Sciatic nerve (tissue), 2 donors: ENCODE results near the gene BMAL1. TPM values are rescaled to one million over a fixed set of nuclear protein-coding genes. Genes with fewer than 3 reads are reported as not detected.

Source experiments
- ATAC-seq: fragments of 200-7000 bp; cut with Tn5 transposase; one replicate; pipeline ENCODE4 v1.9.1; 2020; ENCODE audit warnings: mild to moderate bottlenecking, moderate library complexity
- DNase-seq: peaks from one replicate; pipeline ENCODE4 v3.0.0-alpha.2; 2020; ENCODE audit warnings: low spot score
- intact Hi-C: fragments of 100-400 bp; cut with DNase I; formaldehyde crosslinking; loops from one replicate; pipeline ENCODE4 v1.14.2; 2022
- total RNA-seq: library from RNA; stranded (reverse); fragmentation: NEBNext Ultra II Directional; extraction: Animal tissue kit (Norgen Biotek cat#: 25700); gene quantifications from one replicate; pipeline ENCODE4 v1.2.1, GENCODE V29; 2021
- donor health status: DM: no; HTN: no; CAD: no.
- donor health status: DM: no; HTN: no; CAD: no.

Gene BMAL1
- total RNA-seq, 1 donor from 2014 or later, result 25.6 TPM

DNA sequence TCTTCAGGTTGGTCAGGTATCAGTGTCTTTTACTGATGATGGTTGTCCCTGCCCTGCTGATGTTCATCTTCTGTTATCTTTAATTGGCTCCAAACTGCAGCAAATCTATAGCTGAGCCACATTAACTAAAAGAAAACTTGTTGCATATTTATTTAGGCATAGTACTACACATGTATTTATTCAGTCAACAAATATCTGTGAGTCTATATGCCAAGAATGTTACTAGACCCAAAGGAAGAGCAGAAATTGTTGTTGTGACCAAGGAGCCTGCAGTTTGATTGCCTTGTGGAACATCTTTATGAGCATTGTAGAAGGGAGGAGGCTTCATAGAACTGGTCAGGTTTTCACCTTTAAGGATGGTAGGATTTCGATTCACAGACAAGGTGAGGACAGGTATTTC is 10.1 kb downstream of the BMAL1 start:
- no peak for DNase-seq

DNA sequence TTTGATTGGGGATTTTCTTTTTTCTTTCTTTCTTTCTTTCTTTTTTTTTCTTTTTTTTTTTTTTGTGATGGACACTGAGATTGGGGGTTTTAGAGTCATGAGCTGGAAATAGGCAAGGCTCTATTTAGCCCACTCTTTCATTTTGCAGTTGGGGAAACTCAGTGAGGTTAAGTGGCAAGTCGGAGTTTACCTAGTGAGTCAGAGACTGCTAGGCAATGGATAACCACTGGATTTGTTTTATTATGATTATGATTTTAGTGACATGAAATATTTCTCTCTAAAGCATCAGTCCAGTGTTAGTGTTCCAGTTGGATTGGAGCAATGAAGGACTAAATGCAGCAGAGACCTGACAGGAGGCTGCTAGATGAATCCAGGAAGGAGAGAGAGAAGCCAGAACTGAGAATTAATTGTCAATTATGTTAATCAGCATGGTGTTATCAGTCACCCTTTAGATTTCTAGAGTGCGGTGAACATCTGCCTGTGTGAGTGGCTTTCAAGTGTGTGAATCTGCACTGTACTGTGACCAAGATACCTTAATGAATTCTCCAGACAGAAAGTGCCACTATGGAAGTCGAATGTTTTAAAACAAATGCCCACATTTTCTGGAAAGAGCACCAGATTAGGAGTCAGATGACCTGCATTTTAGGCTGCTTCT is 10.9 kb downstream of the BMAL1 start:
- DNase-seq (no peak), ATAC-seq (no peak)
- intact Hi-C loops, result no loop called here

More for the DNA sequence above, 10.1 kb downstream of the BMAL1 start:
- ATAC-seq, result no peak
- intact Hi-C loops, result no loop called here

DNA sequence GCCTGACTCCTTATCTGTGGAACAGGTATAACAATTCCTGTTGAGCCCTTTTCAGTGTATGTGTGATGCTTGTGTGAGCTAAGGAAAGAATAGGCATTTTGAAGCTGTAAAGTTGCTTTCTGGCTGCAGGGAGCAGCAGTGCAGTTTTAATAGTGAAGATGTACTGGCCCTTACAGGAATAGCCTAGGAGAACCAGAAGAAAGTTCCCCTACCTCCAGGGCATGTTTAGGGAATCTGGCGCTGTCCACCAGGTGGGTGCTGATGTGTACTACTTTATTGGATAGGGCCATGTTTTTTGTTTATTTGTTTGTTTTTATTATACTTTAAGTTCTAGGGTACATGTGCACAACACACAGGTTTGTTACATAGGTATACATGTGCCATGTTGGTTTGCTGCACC is 11.5 kb downstream of the BMAL1 start:
- no peak for ATAC-seq
- DNase-seq, result no peak
- intact Hi-C loops, result no loop called here

DNA sequence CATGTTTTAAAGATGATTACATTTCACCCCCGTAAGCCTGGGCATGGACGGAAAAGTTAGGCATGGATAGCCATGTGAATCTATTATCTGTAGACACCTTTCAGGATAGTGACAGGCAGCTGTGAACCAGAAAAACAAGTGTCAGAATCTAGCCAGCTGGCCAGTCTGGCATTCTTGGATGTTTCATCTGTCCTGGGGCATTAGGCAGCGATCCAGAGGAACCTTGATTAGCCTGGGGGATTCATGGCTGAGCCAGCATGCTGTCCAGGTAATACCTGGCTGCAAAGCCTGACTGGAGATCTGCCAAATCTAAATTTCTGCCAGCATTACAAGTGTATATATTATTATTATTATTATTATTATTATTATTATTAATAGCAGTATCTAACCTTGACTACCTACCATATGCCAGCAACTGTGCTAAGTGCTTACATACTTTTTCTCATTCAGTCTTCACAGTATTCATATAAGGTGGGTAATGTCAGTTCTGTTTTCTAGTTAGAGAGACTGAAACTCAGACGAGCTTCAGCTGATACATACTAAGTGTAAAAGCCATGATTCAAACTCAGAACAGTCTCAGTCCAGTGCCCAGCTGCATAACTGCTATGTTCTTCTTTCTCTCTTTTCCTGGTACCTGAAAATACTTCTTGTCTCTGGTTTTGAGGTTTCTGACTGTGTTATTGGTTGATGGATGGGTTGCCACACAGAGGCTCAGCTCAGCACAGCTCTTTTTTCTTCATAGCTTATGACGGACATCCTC is 12.8 kb downstream of the BMAL1 start:
- intact Hi-C loops, result no loop called here
- ATAC-seq, result no peak
- no peak for DNase-seq

DNA sequence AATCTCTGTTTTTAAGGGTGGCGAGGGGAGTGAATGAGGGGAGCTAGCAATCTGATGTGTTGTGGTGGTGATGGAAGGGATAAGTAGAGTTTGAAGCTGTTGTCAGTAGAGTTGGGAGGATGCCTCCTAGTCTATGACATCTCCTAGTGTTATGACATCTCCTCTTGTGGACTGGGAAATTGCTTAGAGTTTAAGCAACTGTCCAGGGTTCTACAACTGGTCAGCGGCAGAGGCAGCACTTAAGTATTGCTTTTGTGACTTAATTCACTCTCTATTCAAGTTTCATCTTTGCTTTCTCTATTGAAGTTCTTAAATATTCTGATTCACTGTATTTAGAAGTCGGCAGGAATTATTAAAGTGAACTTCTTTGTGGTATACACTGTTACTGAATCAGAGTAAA is 13.8 kb downstream of the BMAL1 start:
- no peak for ATAC-seq
- intact Hi-C loops, result no loop called here
- DNase-seq, result no peak

DNA sequence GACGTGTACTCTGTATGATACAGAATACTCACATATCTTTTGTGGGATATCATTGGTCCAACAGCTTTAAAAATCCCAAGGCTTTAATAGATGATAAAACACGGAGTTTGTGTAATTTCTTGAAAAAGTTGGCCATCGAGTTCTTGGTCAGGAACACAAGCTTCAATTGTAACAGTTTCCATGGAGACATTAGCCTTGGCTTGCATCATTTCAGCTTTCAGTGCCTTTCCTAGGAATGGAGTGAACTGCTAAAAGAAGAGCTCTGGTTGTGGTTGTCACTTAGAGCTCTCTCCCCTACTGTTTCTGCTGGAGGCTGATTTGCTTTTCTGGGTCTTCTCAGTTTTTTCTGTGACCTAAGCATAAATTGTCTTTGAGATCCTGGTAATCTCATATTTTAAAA is 14.2 kb downstream of the BMAL1 start:
- ATAC-seq (peak; percentile 73), DNase-seq (no peak)
- intact Hi-C loops, result no loop called here

DNA sequence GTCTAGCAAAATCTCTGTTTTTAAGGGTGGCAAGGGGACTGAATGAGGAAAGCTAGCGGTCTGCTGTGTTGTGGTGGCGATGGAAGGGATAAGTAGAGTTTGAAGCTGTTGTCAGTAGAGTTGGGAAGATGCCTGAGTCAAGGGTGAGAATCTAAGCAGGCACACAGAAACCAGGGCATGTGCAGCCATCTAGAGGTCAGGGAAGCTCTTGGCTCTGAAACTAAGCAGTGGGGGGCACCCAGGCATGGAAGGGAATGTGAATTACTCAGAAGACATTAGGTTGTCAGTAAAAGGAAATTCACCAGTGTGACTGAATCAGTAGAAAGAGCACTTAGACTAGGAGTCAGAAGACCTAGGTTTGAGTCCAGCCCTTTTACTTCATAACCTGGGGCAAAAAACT is 15.4 kb downstream of the BMAL1 start:
- intact Hi-C loops, result no loop called here
- no peak for DNase-seq
- no peak for ATAC-seq

DNA sequence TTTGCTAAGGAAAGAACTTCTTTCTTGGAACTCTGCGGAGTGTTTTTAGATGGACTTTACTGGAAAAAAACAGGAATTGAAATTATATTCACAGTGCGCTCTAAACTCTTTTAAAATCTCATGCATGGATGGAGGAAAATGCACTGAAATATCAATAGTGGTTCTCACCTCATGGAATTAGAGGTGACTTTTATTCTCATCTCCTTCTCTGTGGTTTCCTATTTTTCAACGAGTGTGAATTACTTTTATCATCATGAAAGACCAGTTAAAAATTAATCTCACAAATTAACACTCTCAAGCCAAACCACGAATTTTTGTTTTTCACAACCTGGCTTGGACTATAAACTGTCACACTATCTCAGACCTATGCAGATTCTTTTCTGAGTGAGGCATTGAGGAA is 16.6 kb downstream of the BMAL1 start:
- no peak for ATAC-seq
- intact Hi-C loops, result no loop called here
- no peak for DNase-seq

DNA sequence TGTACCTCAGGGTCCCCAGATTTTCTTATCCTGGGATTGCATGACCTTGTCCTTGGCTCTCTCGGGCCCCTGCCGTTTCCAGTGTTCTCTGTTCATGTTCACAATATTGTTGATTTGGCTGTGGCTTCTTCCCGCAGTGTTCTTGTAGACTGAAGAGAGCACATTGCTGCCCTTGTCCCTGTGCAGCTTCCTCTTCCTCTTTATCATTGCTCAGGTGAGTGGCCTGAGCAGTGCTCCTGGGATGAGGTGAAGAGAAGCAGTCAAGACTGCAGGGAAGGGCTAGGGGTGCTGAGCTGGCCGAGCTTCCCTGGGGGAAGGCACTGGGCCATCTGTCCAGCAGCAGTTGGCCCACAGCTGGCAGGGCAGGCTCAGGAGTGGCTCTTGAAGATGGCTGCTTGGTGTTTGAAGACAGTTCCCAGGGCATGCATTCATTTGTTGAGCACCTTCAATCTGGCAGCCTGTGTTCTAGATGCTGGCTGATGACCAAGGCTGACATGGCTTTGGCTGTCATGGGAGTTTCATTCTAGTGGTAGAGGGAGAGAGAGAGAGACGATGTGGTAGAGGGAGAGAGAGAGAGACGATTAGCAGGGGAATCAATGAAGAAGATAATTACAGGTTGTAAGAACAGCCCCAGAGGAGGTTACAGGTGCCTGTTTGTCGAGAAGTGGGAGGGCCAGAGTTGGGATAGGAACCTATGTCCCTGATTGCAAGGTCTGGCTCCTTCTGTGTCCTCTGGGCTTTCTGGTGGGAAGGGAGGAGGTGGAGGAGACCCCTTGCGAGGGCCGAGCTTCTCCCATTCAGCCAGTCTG is 17.4 kb downstream of the BMAL1 start:
- intact Hi-C loops, result no loop called here
- DNase-seq (no peak), ATAC-seq (no peak)

DNA sequence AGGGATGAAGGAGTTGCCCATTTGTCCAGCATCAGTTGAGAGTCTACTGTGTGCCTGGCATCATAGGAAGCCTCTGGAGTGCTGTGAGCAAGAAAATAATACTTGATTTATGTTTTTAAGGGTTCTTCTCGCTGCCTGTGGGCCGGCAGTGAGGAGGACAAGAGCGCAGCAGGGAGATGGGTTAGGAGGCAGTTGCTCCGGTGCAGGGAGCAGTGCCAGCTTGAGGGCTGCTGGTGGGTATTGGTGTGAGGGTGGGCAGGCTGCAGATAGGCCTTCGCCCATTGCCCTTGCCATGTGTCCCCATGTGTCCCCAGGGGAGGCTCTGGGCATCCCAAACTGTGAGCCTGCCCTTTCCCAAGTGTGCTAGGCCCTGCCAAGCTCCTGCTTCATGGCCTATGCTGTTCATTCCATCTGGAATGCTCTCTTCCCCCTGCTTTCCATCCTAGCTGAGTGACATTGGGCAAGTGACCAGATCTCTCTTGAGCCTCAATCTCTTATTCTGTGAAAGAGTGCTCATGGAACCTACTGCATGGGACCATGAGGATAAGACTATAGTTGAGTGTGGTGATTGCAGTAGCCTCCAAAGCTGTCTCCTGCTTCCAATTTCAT is 19.8 kb downstream of the BMAL1 start:
- ATAC-seq (no peak), DNase-seq (no peak)
- intact Hi-C loops, result no loop called here

DNA sequence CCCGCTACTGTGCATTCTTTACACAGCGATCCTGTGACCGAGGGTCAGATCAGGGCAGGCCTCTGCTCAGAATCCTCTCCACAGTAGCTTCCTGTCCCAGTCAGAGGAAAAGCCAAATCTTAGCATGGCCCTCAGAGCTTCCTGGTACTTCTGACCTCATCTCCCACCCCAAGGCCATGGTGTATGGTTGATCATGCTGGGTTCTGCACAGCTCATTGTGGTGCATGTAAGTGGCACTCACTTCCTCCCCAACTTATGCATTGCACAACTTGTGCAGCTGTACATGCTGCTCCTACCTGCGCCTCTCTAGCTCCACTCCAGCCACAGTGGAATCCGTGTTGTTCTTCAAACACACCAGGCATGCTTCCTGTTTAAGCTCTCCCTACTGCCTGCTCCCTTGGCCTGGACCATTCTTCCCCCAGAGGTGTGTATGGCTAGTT is 20.3 kb downstream of the BMAL1 start:
- intact Hi-C loops, result no loop called here
- ATAC-seq (peak; percentile 55), DNase-seq (no peak)

DNA sequence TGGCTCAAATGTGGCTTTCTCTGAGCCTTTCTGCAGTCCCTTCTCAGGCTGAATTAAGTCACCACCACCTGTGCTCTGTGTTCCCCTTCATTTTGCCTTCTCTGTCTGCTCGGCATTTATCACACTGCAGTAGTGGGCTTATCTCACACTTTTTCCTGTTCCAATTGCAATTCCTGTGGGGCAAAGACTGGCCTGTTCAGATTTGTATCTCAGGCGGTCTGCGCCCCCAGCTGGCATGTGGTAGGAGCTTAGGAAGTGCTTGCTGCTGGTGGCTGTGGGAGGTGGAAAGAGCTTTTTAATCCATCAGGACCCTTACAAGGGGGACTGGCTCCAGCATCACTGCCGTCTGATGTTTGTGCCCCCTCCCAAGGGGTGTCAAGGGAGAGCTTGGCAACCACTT is 21.2 kb downstream of the BMAL1 start:
- intact Hi-C loops, result no loop called here
- ATAC-seq (no peak), DNase-seq (no peak)

DNA sequence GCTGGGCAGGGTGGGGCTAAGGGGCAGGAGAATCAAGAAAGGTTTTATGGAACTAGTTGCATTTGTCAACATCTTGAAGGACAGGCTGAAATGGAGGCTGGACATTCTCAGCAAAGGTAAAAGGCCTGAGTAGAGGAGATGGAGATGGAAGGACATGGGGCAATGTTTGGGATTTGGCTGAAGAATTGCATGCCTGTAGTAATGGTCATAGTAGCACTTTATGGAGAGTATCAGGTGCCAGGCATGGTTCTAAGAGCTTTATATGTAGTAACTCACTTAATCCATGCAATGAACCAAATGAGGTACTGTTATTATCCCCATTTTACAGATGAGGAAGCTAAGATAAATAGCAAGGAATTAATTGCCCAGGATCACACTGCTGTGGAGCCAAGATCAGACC is 23.9 kb downstream of the BMAL1 start:
- no peak for DNase-seq
- intact Hi-C loops, result no loop called here
- ATAC-seq, result no peak

DNA sequence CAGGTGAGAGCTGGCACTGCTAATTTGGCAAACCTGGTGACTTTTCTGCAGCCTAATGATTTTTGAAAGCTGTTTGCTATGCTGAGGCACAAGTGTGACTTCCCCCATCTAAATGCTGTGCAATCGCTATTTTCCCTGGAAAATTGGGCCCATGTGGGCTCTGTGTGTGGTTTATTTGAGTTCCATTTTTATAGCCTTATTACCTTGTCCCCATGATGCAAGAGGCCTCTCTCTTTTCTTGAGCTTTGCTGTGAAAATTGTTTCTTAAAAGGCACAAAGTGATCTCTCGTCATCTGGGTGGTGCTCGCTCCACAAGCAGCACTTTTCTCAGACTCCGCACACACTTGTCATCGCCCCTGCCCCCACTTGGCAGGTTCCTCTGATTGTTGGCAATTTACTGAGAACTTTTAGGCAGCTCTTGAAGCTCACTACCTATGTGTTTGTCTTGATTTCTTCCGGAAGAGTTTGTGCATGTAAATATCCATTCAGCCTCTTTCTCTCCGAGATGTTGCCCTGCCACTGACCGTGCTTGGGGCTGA is 24.9 kb downstream of the BMAL1 start:
- no peak for ATAC-seq
- intact Hi-C loops, result no loop called here

DNA sequence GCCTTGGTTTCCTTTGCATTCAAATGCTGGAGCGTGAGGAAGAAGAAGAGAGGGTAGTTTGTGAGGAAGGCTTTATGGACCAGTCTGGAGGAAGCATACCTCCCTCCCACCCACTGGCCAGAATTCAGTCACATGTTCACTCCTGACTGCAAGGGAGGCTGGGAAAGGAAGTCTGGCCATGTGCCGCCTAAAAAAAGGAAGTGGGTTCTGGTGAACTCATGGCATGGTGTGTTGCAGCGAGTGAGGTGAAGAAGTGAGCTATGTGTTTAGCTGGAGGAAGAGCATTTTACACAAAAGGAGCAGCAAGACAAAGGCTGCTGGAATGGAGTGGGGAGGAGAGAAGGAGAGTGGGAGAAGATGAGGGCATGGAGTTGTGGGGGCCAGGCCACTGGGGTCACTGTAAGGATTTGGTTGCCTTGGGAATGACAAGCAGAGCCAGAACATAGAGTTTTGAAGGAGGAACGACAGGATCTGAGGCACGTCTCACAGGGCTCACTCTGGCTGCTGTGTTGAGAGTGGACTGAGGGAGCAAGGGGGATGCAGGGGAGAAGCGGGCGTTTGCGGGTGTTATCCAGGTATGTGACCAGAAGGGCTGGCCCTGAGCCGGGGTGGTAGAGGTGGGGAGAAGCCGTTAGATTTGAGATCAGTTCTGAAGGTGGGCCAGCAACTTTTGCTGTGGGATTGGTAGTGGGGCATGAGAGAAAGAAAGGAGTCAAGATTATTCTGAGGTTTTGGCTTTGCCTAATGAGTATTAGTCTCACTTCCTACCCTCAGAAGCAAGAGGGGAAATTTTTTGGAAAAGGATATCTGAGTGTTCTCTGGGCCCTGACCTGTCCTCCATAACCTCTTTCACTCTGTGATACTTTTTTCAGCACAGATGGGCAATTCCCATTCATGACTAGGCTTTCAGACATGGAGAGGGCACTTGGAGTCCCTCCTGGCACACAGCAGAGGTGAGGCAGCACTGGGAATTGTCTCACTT is 26.4 kb downstream of the BMAL1 start:
- no peak for DNase-seq
- intact Hi-C loops, result no loop called here
- ATAC-seq, result no peak

More for the DNA sequence above, 24.9 kb downstream of the BMAL1 start:
- no peak for DNase-seq

DNA sequence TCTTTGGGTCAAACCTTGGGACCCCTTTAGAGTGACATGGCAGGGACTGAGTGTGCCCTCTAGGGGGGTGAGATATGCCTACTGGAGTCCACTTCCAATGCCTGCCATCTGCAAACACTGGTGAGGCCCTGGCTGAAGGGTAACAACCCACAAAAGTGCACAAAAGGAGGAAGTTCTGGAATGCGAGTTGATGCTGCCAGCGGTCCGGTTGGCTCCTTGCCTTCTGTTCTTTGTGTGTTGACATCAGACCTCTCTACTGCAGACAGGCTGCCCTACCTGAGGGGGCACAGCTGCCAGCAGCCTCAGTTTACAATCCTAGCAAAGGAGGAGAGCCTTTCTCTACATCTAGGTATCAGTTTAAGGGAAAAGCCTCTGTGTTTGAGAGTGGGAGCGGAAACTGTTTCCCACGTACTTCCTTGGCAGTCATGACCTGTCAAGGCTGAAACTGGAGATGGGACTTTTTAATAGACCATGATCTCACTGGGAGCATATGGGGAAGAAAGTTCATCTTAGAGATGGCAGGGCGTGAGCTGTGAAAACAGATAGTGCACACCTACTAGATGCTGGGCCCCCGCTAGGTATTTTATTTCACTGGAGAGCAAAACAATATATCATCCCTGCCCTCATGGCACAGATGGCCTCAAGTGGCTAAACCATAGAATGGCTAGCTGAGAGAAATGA is 27.2 kb downstream of the BMAL1 start:
- intact Hi-C loops, result no loop called here
- ATAC-seq, result no peak
- no peak for DNase-seq

DNA sequence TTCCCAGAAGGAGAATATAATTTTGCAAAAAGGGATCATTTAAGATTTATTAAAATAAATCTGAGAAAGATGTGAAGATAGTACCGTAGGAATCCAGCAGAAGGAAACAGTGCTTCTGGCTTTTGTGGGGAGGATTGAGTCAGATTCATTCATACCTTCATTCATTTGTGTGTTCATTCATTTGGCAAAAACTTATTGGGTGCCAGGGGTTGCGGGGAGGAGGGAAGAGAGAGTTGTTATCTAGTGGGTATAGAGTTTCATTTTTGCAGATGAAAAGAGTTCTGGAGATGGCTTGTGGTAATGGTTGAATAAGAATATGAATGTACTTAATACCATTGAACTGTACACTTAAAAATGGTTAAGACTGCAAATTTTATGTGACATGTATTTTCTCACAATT is 31.1 kb downstream of the BMAL1 start:
- intact Hi-C loops, result no loop called here
- DNase-seq (no peak), ATAC-seq (no peak)

DNA sequence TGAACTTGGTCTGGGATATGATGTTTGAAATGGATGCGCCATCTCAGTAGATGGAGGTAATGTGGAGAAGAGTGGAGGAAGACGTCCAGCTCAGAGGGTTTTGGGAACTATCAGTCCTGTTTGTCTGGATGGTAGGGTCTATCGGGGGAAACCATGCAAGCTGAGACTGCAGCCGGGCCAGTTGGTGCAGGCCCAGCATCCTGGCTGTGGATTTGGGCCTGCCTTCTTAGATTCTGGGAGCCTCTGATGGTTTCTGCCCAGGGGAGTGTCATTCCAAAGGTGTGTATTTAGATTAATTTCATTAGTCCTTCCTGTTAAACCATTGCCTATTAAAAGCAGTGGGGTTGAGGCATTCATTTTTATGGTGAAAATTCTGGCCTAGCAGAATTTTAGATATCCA is 31.6 kb downstream of the BMAL1 start:
- ATAC-seq (no peak), DNase-seq (no peak)
- intact Hi-C loops, result no loop called here
